ENCODE results near the gene SULT1E1.

SULT1E1 gene

DNA sequence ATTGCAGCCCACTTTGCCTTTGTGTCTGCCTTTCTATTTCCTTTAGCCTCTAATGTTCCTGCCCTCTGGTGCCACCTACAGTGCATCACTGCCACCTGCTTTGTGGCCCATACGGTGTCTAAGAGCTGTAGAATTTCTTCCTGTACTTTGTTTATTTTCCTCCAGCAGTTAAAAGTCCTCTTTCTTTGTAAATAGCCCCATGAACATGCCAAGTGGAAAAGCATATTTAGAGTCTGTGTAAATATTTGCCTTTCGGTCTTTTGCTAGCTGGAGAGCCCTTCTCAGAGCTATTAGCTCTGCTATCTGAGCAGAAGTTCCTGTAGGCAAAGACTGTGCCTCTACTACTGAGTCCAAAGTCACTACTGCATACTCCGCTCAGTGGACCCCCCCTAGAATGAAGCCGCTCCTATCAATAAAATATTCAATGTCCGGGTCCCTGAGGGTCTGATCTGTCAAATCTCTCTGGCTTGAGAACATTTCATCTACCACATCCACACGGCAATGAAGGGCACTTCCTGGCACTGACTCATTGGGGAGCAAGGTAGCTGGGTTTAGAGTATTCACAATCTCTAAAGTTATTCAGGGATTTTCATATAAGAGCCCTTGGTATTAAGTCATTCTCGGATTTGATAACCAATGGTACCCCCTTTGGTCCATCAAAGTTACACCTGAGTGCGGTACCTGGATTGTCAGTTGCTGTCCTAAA is 36.3 kb downstream of the SULT1E1 start:
- Histone ChIP-seq H3K27ac (replicated peaks) (peak overlapping the region; percentile 18; the same call in 1 of the 2 replicates), H3K4me3 (replicated peaks; ENCODE audit: insufficient read depth, low read length) (no peak overlapping the region)
- peak in 1 of 2 experiments; percentile 72 for DNase-seq (ENCODE audit: low read depth in 1 of 2, low spot score in 1 of 2)

GRCh38 chr4:69823048-69823447 is 36.9 kb downstream of the SULT1E1 start:
- TF ChIP-seq POLR2AphosphoS5 (IDR thresholded peaks at IDR 0.05; ENCODE audit: low read depth) (no peak), SPI1 (IDR thresholded peaks at IDR 0.05; ENCODE audit: borderline replicate concordance, low read depth) (no peak; the same call in 1 of the 2 replicates), GABPA (IDR thresholded peaks at IDR 0.05; ENCODE audit: low read depth) (no peak)
- TF ChIP-seq, protein P1, sequence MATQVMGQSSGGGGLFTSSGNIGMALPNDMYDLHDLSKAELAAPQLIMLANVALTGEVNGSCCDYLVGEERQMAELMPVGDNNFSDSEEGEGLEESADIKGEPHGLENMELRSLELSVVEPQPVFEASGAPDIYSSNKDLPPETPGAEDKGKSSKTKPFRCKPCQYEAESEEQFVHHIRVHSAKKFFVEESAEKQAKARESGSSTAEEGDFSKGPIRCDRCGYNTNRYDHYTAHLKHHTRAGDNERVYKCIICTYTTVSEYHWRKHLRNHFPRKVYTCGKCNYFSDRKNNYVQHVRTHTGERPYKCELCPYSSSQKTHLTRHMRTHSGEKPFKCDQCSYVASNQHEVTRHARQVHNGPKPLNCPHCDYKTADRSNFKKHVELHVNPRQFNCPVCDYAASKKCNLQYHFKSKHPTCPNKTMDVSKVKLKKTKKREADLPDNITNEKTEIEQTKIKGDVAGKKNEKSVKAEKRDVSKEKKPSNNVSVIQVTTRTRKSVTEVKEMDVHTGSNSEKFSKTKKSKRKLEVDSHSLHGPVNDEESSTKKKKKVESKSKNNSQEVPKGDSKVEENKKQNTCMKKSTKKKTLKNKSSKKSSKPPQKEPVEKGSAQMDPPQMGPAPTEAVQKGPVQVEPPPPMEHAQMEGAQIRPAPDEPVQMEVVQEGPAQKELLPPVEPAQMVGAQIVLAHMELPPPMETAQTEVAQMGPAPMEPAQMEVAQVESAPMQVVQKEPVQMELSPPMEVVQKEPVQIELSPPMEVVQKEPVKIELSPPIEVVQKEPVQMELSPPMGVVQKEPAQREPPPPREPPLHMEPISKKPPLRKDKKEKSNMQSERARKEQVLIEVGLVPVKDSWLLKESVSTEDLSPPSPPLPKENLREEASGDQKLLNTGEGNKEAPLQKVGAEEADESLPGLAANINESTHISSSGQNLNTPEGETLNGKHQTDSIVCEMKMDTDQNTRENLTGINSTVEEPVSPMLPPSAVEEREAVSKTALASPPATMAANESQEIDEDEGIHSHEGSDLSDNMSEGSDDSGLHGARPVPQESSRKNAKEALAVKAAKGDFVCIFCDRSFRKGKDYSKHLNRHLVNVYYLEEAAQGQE (IDR thresholded peaks at IDR 0.05; ENCODE audit: insufficient replicate concordance, low read depth): no peak
- TF ChIP-seq, protein P2, sequence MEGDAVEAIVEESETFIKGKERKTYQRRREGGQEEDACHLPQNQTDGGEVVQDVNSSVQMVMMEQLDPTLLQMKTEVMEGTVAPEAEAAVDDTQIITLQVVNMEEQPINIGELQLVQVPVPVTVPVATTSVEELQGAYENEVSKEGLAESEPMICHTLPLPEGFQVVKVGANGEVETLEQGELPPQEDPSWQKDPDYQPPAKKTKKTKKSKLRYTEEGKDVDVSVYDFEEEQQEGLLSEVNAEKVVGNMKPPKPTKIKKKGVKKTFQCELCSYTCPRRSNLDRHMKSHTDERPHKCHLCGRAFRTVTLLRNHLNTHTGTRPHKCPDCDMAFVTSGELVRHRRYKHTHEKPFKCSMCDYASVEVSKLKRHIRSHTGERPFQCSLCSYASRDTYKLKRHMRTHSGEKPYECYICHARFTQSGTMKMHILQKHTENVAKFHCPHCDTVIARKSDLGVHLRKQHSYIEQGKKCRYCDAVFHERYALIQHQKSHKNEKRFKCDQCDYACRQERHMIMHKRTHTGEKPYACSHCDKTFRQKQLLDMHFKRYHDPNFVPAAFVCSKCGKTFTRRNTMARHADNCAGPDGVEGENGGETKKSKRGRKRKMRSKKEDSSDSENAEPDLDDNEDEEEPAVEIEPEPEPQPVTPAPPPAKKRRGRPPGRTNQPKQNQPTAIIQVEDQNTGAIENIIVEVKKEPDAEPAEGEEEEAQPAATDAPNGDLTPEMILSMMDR (IDR thresholded peaks at IDR 0.05; ENCODE audit: insufficient read depth, low read length): no peak
- no peak overlapping the region for H3K27ac ChIP-seq (replicated peaks)

More for the DNA sequence above, 36.3 kb downstream of the SULT1E1 start:
- H3K27me3 ChIP-seq (ENCODE audit: insufficient read depth, poor library complexity, severe bottlenecking): no peaks in the 10 kb centered on the region
- TF ChIP-seq, protein P2 (IDR thresholded peaks at IDR 0.05; ENCODE audit: insufficient read depth, low read length): peak; percentile 67
- no peak for TF ChIP-seq GABPA (IDR thresholded peaks at IDR 0.05; ENCODE audit: low read depth)

DNA sequence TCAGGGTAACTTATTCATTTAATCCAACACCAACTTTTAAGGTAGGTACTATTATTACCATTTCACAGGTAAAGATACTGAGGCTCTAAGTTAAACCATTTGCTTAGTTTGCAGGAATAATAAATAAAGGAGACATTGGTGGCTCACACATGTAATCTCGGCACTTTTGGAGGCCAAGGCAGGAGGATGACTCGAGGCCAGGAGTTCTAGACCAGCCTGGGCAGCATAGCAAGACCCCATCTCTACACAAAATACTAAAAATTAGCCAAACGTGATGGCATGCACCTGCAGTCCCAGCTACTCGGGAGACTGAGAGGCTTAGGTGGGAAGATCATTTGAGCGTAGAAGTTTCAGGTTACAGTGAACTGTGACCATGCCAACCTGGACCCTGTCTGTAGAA is 37.7 kb downstream of the SULT1E1 start:
- Histone ChIP-seq H3K27ac (replicated peaks) (no peak overlapping the region), H3K27me3 (ENCODE audit: insufficient read depth, poor library complexity, severe bottlenecking) (no peaks in the 10 kb centered on the region), H3K4me3 (replicated peaks; ENCODE audit: insufficient read depth, low read length) (no peak overlapping the region)
- no peak for DNase-seq (ENCODE audit: low read depth in 1 of 2, low spot score in 1 of 2)
- TF ChIP-seq GABPA (IDR thresholded peaks at IDR 0.05; ENCODE audit: low read depth): no peak
- TF ChIP-seq SPI1 (IDR thresholded peaks at IDR 0.05; ENCODE audit: borderline replicate concordance, low read depth): no peak
- no peak for TF ChIP-seq POLR2AphosphoS5 (IDR thresholded peaks at IDR 0.05; ENCODE audit: low read depth)
- TF ChIP-seq, protein P1 (IDR thresholded peaks at IDR 0.05; ENCODE audit: insufficient replicate concordance, low read depth): no peak
- TF ChIP-seq, protein P2 (IDR thresholded peaks at IDR 0.05; ENCODE audit: insufficient read depth, low read length): no peak

More at GRCh38 chr4:69823048-69823447, 36.9 kb downstream of the SULT1E1 start:
- Histone ChIP-seq H3K27me3 (ENCODE audit: insufficient read depth, poor library complexity, severe bottlenecking) (no peaks in the 10 kb centered on the region), H3K4me3 (replicated peaks; ENCODE audit: insufficient read depth, low read length) (no peak overlapping the region)
- no peak for DNase-seq (ENCODE audit: low read depth in 1 of 2, low spot score in 1 of 2)

Data from HL-60 (cell line).